ENCODE data around the gene NLGN1.

GRCh38 chr3:173403376-173403775 lies 5.8 kb downstream of the NLGN1 start:
- TF ChIP-seq, protein P1, sequence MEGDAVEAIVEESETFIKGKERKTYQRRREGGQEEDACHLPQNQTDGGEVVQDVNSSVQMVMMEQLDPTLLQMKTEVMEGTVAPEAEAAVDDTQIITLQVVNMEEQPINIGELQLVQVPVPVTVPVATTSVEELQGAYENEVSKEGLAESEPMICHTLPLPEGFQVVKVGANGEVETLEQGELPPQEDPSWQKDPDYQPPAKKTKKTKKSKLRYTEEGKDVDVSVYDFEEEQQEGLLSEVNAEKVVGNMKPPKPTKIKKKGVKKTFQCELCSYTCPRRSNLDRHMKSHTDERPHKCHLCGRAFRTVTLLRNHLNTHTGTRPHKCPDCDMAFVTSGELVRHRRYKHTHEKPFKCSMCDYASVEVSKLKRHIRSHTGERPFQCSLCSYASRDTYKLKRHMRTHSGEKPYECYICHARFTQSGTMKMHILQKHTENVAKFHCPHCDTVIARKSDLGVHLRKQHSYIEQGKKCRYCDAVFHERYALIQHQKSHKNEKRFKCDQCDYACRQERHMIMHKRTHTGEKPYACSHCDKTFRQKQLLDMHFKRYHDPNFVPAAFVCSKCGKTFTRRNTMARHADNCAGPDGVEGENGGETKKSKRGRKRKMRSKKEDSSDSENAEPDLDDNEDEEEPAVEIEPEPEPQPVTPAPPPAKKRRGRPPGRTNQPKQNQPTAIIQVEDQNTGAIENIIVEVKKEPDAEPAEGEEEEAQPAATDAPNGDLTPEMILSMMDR (IDR thresholded peaks at IDR 0.05): no peak
- no peak for TF ChIP-seq POLR2A (IDR thresholded peaks at IDR 0.05)

All from lower leg skin (tissue), 3 donors.